Measurements from ENCODE around the gene DOCK3.
"Not testable (repeated sequence)": the region's sequence is repeated elsewhere in the genome, so short reads cannot be mapped to it uniquely, and the experiment has no call there.

Gene DOCK3

DNA sequence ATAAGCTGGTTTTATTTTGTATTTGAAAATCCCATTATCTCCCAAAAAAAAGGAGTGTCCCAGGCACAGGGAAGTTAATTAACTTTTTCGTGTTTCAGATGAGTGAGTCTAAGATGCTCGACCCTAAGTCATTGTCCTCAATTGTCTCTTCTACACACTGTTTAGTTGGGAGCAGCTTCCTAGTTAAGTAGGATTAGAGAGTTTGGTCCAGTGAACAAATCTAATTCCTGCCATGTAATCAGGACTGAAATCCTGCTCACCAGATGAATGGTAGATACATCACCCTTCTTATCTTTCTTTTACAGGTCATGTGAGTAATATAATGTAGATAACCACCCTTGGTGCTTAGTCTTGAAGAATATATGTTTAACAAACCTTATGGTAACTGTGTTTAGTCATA lies 481.4 kb downstream of the DOCK3 start:
- TF ChIP-seq Cebpa-rat (IDR thresholded peaks at IDR 0.05), result no peak
- Histone ChIP-seq H3K9me3 (peaks cover 3% of the 10 kb centered on the region; the same call in 1 of the 2 replicates), H3K4me3 (no peak overlapping the region), H3K9ac (no peak overlapping the region), H4K20me1 (no peaks in the 10 kb centered on the region), H3K27me3 (no peaks in the 10 kb centered on the region), H3K4me2 (no peak overlapping the region), H3K4me1 (no peaks in the 10 kb centered on the region), H3K36me3 (no peaks in the 10 kb centered on the region), H3K27ac (no peak overlapping the region)

DNA sequence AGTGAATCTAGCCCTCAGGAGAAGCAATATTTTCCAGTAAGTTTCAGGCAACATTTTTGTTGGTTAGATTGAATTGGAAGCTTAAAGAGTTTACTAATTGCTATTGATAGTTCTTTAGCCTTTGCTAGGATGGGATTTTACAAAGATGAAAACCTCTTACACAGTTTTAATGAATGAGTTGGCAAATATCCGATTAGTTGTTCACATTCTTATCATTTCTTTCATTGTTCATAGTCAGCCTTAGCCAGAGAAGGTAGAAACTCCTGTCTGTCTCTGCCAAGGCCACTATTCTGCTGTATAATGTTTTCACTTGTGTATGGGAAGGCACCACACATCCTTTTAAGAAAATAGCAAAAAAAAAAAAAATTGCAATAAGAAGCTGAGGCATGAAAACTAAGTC lies 488.3 kb downstream of the DOCK3 start:
- Histone ChIP-seq H3K27me3 (no peaks in the 10 kb centered on the region), H3K4me2 (no peak overlapping the region)
- no peak for TF ChIP-seq Cebpa-rat (IDR thresholded peaks at IDR 0.05)

DNA sequence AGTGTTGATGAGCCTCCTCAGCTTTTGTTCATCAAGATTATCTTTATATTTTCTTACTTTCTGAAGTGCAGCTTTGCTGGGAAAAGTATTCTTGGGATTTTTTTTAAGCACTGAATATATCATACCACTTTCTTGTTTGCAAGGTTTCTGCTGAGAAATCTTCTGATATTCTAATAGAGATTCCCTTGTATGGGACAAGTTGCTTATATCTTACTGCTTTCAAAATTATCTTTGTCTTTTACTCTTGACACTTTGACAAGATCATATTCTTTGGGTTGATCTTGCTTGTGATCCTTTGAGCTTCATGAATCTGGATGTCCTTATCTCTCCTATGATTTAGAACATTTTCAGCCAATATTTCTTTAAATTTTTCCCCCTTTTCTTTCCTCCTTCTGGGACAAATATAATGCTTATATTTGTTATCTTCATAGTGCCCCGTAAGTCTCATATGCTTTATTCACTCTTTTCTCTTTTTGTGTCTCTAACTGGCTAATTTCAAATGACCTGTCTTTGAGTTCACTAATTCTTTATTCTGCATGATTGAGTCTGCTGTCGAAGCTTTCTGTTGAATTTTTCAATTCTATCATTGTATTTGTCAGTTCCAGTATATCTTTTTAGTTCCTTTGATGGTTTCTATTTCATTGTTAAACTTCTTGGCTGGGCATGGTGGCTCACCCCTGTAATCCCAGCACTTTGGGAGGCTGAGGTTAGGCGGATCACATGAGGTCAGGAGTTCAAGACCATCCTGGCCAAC lies 499.0 kb downstream of the DOCK3 start:
- no peak for TF ChIP-seq Cebpa-rat (IDR thresholded peaks at IDR 0.05)
- Histone ChIP-seq H3K9me3 (peaks cover 44% of the 10 kb centered on the region), H3K4me1 (no peaks in the 10 kb centered on the region)

More for the DNA sequence above, 488.3 kb downstream of the DOCK3 start:
- H3K27ac ChIP-seq, result no peak overlapping the region
- H3K9ac ChIP-seq, result no peak overlapping the region
- H3K4me1 ChIP-seq, result no peaks in the 10 kb centered on the region
- H3K4me3 ChIP-seq, result no peak overlapping the region
- H3K9me3 ChIP-seq, result no peaks in the 10 kb centered on the region
- H4K20me1 ChIP-seq, result no peaks in the 10 kb centered on the region
- no peaks in the 10 kb centered on the region for H3K36me3 ChIP-seq

DNA sequence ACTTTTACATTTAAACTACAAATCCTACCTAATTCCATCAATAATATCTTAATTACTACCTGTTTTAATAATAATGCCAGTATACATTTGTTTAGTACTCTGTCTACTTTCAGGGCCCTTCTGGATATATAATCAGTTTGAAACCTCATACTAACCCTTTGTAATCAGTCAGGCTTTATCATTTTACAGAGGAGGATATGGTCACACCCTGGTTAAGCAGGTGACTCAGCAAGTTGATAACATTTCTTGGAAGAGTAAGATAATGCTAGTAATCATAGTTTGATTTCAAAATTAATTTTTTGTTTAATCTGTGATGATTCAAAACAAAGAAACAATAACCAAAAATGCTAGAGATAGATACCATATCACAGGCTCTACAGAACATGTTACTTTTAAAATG lies 502.2 kb downstream of the DOCK3 start:
- Histone ChIP-seq H3K9ac (no peak overlapping the region), H3K36me3 (0 out of 2 replicates have a peak, but pooled peaks cover 4% of the 10 kb centered on the region), H3K4me1 (no peaks in the 10 kb centered on the region), H3K27me3 (no peaks in the 10 kb centered on the region), H3K9me3 (peaks cover 43% of the 10 kb centered on the region), H3K27ac (no peak overlapping the region), H4K20me1 (no peaks in the 10 kb centered on the region), H3K4me2 (no peak overlapping the region), H3K4me3 (no peak overlapping the region)
- TF ChIP-seq Cebpa-rat (IDR thresholded peaks at IDR 0.05), result no peak

More for the DNA sequence above, 499.0 kb downstream of the DOCK3 start:
- H3K36me3 ChIP-seq, result 0 out of 2 replicates have a peak, but pooled peaks cover 4% of the 10 kb centered on the region
- H3K27me3 ChIP-seq, result no peaks in the 10 kb centered on the region
- H3K4me2 ChIP-seq, result no peak overlapping the region
- H3K27ac ChIP-seq, result no peak overlapping the region
- no peak overlapping the region for H3K4me3 ChIP-seq
- H3K9ac ChIP-seq, result no peak overlapping the region
- H4K20me1 ChIP-seq, result no peaks in the 10 kb centered on the region

DNA sequence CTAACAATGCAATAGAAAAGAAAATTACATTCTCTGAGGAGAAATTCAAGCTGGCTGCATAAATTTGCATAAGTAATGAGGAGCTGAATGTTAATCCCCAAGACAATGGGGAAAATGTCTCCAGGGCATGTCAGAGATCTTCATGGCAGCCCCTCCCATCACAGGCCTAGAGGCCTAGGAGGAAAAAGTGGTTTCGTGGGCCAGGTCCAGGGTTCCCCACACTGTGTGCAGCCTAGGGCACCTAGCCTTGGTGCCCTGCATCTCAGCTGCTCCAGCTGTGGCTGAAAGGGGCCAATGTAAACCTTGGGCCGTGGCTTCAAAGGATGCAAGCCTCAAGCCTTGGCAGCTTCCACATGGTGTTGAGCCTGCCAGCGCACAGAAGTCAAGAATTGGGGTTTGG lies 511.7 kb downstream of the DOCK3 start:
- H3K9me3 ChIP-seq, result peaks cover 18% of the 10 kb centered on the region
- H3K4me3 ChIP-seq, H3K27ac ChIP-seq, H3K36me3 ChIP-seq, H3K4me1 ChIP-seq, H3K9ac ChIP-seq, H4K20me1 ChIP-seq, H3K27me3 ChIP-seq, H3K4me2 ChIP-seq: not testable (repeated sequence)

DNA sequence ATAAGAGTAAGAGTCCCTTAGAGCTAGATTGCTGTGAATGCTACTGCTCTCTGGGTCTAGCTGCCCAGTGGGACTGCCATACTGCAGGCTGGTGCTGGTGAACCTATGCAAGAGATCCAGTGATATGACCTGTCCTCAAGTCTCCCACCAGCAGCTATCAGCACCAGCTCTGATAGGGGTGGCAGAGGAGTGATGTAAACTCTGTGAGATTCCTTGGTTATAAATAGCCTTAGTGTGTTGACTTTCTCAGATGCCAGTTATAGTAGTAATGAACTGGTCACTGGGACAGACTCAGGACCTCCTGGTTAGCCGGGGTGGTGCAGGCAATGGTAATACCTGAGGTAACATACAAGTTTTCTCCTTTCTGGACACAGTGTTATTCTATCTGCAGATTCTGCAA lies 515.5 kb downstream of the DOCK3 start:
- TF ChIP-seq Cebpa-rat (IDR thresholded peaks at IDR 0.05), result no peak
- Histone ChIP-seq H4K20me1 (no peaks in the 10 kb centered on the region), H3K36me3 (no peaks in the 10 kb centered on the region), H3K4me2 (no peak overlapping the region), H3K4me1 (no peaks in the 10 kb centered on the region), H3K9ac (no peak overlapping the region), H3K27ac (no peak overlapping the region), H3K4me3 (no peak overlapping the region), H3K9me3 (peaks cover 18% of the 10 kb centered on the region), H3K27me3 (no peaks in the 10 kb centered on the region)

DNA sequence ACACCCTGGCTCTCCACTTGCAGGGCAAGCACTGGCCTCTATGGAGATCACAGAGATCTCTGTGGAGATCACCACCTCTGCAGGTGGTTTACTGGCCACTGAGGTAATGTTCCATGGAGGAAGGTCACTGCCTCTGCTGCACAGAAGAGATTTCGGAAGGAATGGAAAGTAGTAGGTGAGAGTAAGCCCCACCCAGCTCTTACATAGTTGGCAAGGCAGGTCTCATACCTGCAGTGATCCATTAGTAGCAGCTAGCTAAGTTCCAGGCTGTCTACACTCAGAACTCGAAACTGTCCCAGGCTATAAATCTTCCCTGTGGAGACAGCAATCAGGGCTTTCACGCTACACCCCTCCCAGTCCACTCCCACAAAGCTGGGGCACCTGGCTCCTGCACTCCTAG lies 516.1 kb downstream of the DOCK3 start:
- Histone ChIP-seq H3K4me1 (no peaks in the 10 kb centered on the region), H3K36me3 (no peaks in the 10 kb centered on the region), H3K4me2 (no peak overlapping the region), H4K20me1 (no peaks in the 10 kb centered on the region), H3K9ac (no peak overlapping the region), H3K27ac (no peak overlapping the region), H3K4me3 (no peak overlapping the region), H3K27me3 (no peaks in the 10 kb centered on the region), H3K9me3 (peaks cover 22% of the 10 kb centered on the region)
- no peak for TF ChIP-seq Cebpa-rat (IDR thresholded peaks at IDR 0.05)

DNA sequence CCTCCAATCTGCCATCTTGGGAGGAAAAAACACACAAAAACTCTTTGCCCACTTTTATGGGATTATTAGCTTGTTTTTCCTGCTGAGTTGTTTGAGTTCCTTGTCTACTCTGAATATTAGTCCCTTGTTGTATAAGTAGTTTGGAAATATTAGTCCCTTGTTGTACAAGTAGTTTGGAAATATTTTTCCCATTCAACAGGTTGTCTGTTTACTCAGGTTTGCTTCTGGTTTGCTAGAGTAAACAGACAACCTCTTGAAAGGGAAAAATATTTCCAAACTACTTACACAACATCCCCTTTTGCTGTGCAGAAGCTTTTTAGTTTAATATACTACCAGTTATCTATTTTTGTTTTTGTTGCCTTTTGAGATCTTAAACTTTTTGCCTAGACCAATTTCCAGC lies 517.0 kb downstream of the DOCK3 start:
- H3K4me3 ChIP-seq, result no peak overlapping the region
- no peaks in the 10 kb centered on the region for H3K27me3 ChIP-seq
- no peaks in the 10 kb centered on the region for H3K4me1 ChIP-seq
- peaks cover 19% of the 10 kb centered on the region for H3K9me3 ChIP-seq
- H3K27ac ChIP-seq, result no peak overlapping the region
- no peaks in the 10 kb centered on the region for H3K36me3 ChIP-seq
- H3K9ac ChIP-seq, result no peak overlapping the region
- no peaks in the 10 kb centered on the region for H4K20me1 ChIP-seq
- no peak for TF ChIP-seq Cebpa-rat (IDR thresholded peaks at IDR 0.05)
- no peak overlapping the region for H3K4me2 ChIP-seq

DNA sequence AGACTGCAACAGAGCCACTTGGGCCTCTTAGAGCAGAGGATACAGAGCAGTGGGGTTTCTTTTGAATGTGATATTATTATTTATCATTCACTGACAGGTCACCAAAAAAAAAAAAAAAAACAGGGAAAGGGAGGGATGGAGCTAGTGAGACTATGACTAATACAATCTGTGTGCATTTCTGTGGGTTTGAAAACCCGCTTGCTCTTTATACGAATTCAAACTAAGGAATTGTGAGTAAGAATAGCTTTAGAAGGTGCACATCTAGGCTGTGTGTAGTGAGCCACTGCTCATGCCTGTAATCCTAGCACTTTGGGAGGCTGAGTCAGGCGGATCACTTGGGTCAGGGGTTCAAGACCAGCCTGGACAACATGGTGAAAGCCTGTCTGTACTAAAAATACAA lies 523.8 kb downstream of the DOCK3 start:
- Histone ChIP-seq H3K36me3 (no peaks in the 10 kb centered on the region), H3K4me3 (no peak overlapping the region), H3K9me3 (peaks cover 33% of the 10 kb centered on the region), H3K27me3 (no peaks in the 10 kb centered on the region), H3K9ac (no peak overlapping the region), H4K20me1 (no peaks in the 10 kb centered on the region), H3K27ac (no peak overlapping the region), H3K4me1 (no peaks in the 10 kb centered on the region), H3K4me2 (no peak overlapping the region)
- no peak for TF ChIP-seq Cebpa-rat (IDR thresholded peaks at IDR 0.05)

DNA sequence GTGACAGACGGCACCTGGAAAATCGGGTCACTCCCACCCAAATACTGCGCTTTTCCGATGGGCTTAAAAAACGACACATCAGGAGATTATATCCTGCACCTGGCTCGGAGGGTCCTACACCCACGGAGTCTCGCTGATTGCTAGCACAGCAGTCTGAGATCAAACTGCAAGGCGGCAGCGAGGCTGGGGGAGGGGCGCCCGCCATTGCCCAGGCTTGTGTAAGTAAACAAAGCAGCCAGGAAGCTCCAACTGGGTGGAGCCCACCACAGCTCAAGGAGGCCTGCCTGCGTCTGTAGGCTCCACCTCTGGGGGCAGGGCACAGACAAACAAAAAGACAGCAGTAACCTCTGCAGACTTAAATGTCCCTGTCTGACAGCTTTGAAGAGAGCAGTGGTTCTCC lies 524.6 kb downstream of the DOCK3 start:
- not testable (repeated sequence) for H3K4me1 ChIP-seq, H4K20me1 ChIP-seq, H3K27me3 ChIP-seq, H3K27ac ChIP-seq, H3K36me3 ChIP-seq, H3K4me3 ChIP-seq, H3K4me2 ChIP-seq, H3K9ac ChIP-seq
- peaks cover 33% of the 10 kb centered on the region for H3K9me3 ChIP-seq

DNA sequence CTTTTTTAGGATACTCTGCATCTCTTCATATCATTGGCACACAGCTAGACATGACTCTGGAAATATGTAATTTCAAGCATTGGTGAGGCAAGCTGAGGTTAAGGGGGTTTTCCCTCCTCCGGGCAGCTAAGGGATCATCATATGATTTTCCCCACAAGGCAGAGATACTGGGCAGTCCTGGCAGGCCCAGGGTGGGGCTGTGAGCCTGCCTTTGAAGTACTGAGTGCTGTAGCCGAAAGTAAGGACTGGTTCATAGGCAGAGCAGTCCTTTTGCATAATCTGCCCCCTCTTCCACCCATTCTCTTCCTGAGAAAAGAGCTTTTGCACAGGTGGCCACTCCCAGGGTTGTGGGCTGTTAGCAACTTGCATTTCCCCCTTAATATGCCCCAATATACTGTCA lies 541.6 kb downstream of the DOCK3 start:
- Histone ChIP-seq H3K36me3 (no peaks in the 10 kb centered on the region), H3K4me3 (no peak overlapping the region), H3K9me3 (no peaks in the 10 kb centered on the region), H3K27ac (no peak overlapping the region), H3K9ac (no peak overlapping the region), H3K27me3 (no peaks in the 10 kb centered on the region), H3K4me1 (no peaks in the 10 kb centered on the region), H3K4me2 (no peak overlapping the region), H4K20me1 (no peaks in the 10 kb centered on the region)
- TF ChIP-seq Cebpa-rat (IDR thresholded peaks at IDR 0.05), result no peak
